Medulla oblongata (tissue), 1 donor: ENCODE results near the gene SPAG16.
A peak's percentile ranks its signal among the peaks of the same experiment; 100 is the strongest.

ENCODE experiments used
- DNase-seq: peaks from one replicate; pipeline ENCODE4 v3.0.0-alpha.2; 2015; ENCODE audit errors: extremely low spot score

Gene SPAG16

GRCh38 chr2:214378455-214379103 lies 1094.3 kb downstream of the SPAG16 start:
- DNase-seq, result no peak

- DNase-seq, result no peak
These were observed 1095.0 kb downstream of the SPAG16 start for GRCh38 chr2:214379227-214379626.

- DNase-seq, result no peak
These were observed 1096.4 kb downstream of the SPAG16 start for GRCh38 chr2:214380681-214381080.

- no peak for DNase-seq
These were observed 1098.0 kb downstream of the SPAG16 start for GRCh38 chr2:214382229-214382628.

GRCh38 chr2:214386720-214387119 lies 1102.5 kb downstream of the SPAG16 start:
- no peak for DNase-seq

- no peak for DNase-seq
These were observed 1105.1 kb downstream of the SPAG16 start for GRCh38 chr2:214389334-214389733.

GRCh38 chr2:214393796-214394195 lies 1109.5 kb downstream of the SPAG16 start:
- DNase-seq, result no peak

- DNase-seq, result no peak
These were observed 1110.8 kb downstream of the SPAG16 start for GRCh38 chr2:214395040-214395439.

GRCh38 chr2:214401580-214401979 lies 1117.3 kb downstream of the SPAG16 start:
- DNase-seq, result no peak

GRCh38 chr2:214410128-214410775 lies 1126.0 kb downstream of the SPAG16 start:
- DNase-seq, result peak; percentile 22

- peak; percentile 89 for DNase-seq
These were observed 1126.8 kb downstream of the SPAG16 start, which contains the start of gene VWC2L for GRCh38 chr2:214410918-214411554. TSS of gene VWC2L (plus strand) at chr2:214411054. CDS start at chr2:214414194, 3,140 bp downstream.

GRCh38 chr2:214412679-214413078 lies 1128.4 kb downstream of the SPAG16 start:
- no peak for DNase-seq

GRCh38 chr2:214436470-214436869 lies 1152.2 kb downstream of the SPAG16 start:
- DNase-seq, result no peak

GRCh38 chr2:214450118-214450894 lies 1166.0 kb downstream of the SPAG16 start:
- DNase-seq, result no peak

GRCh38 chr2:214451516-214452275 lies 1167.4 kb downstream of the SPAG16 start:
- no peak for DNase-seq
